HG03460 (cell line): Measurements from ENCODE around the gene VSX2.
A peak's percentile ranks its signal among the peaks of the same experiment; 100 is the strongest.

Experiments
- ATAC-seq: cut with Tn5 transposase; IDR thresholded peaks from one replicate; pipeline ENCODE4 v1.9.1; 2021; ENCODE audit not compliant: unreplicated experiment

Gene VSX2

GRCh38 chr14:74297986-74298385, 58.7 kb downstream of the VSX2 start:
- ATAC-seq: no peak

GRCh38 chr14:74299061-74299545, 59.9 kb downstream of the VSX2 start:
- ATAC-seq: no peak

DNA sequence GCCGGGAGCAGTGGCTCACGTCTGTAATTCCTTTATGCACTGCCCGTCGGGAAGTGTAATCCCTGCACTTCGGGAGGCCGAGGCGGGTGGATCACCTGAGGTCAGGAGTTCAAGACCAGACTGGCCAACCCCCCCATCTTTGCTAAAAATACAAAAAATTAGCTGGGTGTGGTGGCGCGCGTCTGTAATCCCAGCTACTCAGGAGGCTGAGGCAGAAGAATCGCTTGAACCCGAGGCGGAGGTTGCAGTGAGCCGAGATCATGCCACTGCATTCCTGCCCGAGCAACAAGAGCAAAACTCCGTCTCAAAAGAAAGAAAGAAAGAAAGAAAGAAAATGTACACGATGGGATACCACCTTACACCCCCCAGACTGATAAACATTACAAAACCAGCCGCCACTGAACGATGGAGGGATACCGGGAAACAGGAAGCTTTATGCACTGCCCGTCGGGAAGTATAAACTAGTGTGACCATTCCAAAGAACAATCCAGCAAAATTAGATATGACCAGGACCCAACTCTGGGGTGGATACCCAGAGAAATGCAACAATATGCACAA, 62.4 kb downstream of the VSX2 start:
- ATAC-seq: no peak

- peak; percentile 43 for ATAC-seq
Measured at GRCh38 chr14:74302152-74302628, 62.9 kb downstream of the VSX2 start.

DNA sequence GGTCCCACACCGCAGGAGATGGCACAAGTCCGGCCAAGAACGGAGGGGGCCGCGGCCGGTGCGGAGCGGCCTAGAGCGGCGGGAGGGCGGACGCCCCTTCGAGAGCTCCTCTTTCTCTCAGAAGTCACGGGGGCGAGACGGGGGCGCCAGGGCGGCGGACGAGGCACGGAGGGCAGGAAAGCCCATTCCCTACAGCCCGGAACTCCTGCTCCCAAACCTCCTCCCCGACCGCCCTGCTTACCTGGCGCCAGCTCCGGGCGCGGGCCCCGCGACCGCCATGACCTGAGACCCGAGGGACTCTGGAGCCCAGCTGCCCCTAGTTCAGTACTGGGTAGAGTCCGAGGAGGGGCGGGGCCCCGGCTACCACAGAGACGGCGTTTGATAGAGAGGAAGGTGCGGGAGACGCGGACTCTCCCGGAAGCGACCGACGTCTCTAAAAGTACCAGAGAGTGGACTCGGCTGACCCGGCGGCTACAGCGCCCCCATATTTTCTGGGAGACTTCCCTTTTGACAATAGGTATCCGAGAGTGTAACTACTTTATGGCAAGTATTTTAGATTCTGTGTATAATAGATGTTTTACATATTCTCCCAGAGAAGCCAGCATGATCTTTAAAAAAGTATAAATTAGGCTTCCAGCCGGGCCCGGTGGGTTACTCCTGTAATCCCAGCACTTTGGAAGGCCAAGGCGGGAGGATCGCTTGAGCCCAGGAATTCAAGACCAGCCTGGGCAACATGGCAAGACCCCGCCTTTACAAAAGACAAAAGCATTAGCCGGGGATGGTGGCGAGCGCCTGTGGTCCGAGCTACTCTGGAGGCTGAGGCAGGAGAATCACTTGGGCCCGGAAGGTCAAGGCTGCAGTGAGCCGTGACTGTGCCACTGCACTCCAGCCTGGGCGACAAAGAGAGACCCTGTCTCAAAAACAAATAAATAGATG, 63.7 kb downstream of the VSX2 start, which contains the start of gene ABCD4:
Gene ABCD4, minus strand, starts transcription at position 301 of the 936 bp plus-strand sequence. Its CDS starts 22 bp downstream, at position 279.
- peak; percentile 98 for ATAC-seq

GRCh38 chr14:74308695-74309094, 69.4 kb downstream of the VSX2 start:
- no peak for ATAC-seq

DNA sequence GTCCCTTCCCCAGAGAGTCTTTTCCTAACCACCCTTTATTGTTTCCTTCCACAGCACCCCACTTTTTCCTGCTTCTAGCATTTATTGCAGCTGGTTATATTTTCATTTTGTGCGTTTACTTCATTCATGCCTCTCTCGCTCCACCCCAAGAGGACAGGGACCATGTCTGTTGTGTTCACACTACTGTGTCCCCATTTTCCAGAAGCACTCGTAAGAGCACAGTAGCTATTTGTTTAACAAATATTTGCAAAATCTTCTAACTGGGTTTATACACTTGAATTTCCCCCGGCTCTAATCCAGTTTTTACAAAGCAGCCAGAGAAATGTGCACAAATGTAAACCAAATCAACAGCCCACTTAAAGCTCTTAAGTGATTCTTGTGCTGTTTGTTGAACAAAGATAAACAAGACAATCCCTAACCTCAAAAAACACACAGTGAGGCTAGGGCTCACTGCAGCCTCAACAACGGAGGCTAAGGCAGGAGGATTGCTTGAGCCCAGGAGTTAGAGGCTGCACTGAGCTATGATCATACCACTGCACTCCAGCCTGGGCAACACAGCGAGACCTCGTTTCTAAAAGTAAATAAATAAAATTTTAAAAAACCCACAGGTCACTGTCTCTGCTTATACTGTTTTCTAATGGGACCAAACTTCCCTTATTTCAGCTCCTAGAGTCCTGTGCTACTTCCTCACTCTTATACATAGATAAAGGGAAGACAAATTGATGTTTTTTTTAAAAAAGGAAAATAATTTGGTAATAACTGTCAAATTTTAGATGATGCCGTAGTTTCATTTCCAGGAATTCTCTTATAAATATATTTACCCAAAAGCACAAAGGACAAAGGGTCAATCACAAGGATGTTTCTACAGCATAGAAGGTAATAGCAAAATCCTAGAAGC, 70.1 kb downstream of the VSX2 start:
- ATAC-seq: no peak

DNA sequence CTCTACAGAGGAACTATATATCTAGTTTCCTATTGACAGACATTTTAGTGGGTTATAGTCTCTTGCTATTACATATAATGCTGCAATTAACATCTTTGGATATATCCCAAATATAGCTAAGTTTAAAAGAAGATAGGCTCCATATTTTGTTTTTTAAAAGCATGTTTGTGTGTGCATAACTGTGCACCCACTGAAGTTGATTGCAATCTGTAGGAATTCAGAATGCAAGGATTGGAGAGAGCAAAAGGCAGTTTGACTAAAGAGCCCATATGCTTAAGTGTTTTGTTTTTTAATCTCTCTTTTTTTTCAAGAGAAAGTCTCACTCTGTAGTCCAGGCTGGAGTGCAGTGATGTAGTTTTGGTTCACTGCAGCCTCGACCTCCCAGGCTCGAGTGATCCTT, 72.9 kb downstream of the VSX2 start:
- no peak for ATAC-seq
